B cell (primary cell): Measurements from ENCODE around the gene SPP1. TPM values are rescaled to one million over a fixed set of nuclear protein-coding genes. Genes with fewer than 3 reads are reported as not detected.

ENCODE experiments used
- ATAC-seq: fragments of 200-7000 bp; cut with Tn5 transposase; one replicate; pipeline ENCODE4 v1.10.0; 2021; ENCODE audit warnings: low read depth, mild to moderate bottlenecking, moderate number of reproducible peaks, moderate library complexity
- CTCF ChIA-PET: fragments of 350-600 bp; sonication (Branson Sonifier 250); formaldehyde crosslinking; loops from one replicate; lab custom pipeline; 2021; ENCODE audit warnings: antibody characterized with exemption, inconsistent platforms; lab: Charles Lee
- POLR2A ChIA-PET: fragments of 350-600 bp; sonication (Branson Sonifier 250); formaldehyde crosslinking; loops from one replicate; lab custom pipeline; 2021; ENCODE audit warnings: antibody characterized with exemption; lab: Charles Lee
- DNase-seq: peaks from one replicate; pipeline ENCODE4 v3.0.0; 2013
- H2AFZ ChIP-seq: 2 replicates; pipeline ENCODE4 v1.6.1; 2012; ENCODE audit warnings: mild to moderate bottlenecking, low read depth, low read length; ENCODE audit not compliant: insufficient read depth, poor library complexity, severe bottlenecking
- H3K27ac ChIP-seq, 2 donors: 1 replicate in 1 of 2; 2 replicates in 1 of 2; pipeline ENCODE4 v1.5.1; 2012 to 2013; ENCODE audit warnings: low read length in 2 of 2, mild to moderate bottlenecking in 2 of 2, moderate library complexity in 1 of 2
- H3K27me3 ChIP-seq, 4 experiments: fragments of 200-600 bp in 1 of 4; sonication (generic) in 1 of 4; replicated peaks in 1 of 4; 1 replicate in 2 of 4; 2 replicates in 2 of 4; pipeline versions ENCODE4 v1.6.1 to v1.7.0; 2013 to 2016; ENCODE audit warnings: low read length in 3 of 4, mild to moderate bottlenecking in 2 of 4, mixed read lengths in 1 of 4, moderate library complexity in 1 of 4; ENCODE audit not compliant: insufficient read depth in 4 of 4, control insufficient read depth in 3 of 4; ENCODE audit errors: control extremely low read depth in 1 of 4
- H3K36me3 ChIP-seq, 2 experiments: replicated peaks in 1 of 2; 1 replicate in 1 of 2; 2 replicates in 1 of 2; pipeline versions ENCODE4 v1.6.1 to v1.7.1; 2013; ENCODE audit warnings: low read length in 1 of 2; ENCODE audit not compliant: insufficient read depth in 2 of 2, control insufficient read depth in 1 of 2; ENCODE audit errors: control extremely low read depth in 1 of 2, extremely low read depth in 1 of 2
- H3K4me1 ChIP-seq, 2 donors: fragments of 200-600 bp in 1 of 2; sonication (generic) in 1 of 2; 1 replicate in 1 of 2; 2 replicates in 1 of 2; pipeline versions ENCODE4 v1.5.1 to v1.6.1; 2013 to 2017; ENCODE audit warnings: low read length in 2 of 2; ENCODE audit not compliant: control insufficient read depth in 2 of 2, insufficient read depth in 2 of 2
- H3K4me2 ChIP-seq: replicated peaks from 2 replicates; pipeline ENCODE3; 2012; ENCODE audit warnings: mild to moderate bottlenecking, low read depth, low read length; ENCODE audit not compliant: poor library complexity, severe bottlenecking
- H3K4me3 ChIP-seq, 5 experiments: fragments of 200-600 bp in 1 of 5; sonication (generic) in 1 of 5; 1 replicate in 3 of 5; 2 replicates in 2 of 5; pipeline versions ENCODE4 v1.5.1 to v1.7.0; 2011 to 2016; ENCODE audit warnings: low read length in 4 of 5, mild to moderate bottlenecking in 4 of 5, low read depth in 2 of 5, control low read depth in 1 of 5, moderate library complexity in 1 of 5; ENCODE audit not compliant: insufficient read depth in 1 of 5; ENCODE audit errors: control extremely low read depth in 1 of 5, extremely low read depth in 1 of 5
- H3K79me2 ChIP-seq: fragments of 200-600 bp; sonication (generic); one replicate; pipeline ENCODE4 v1.6.0; 2016; ENCODE audit warnings: low read length; ENCODE audit not compliant: control insufficient read depth, insufficient read depth
- H3K9ac ChIP-seq: fragments of 200-600 bp; sonication (generic); 2 replicates; pipeline ENCODE4 v1.6.1; 2017; ENCODE audit warnings: mild to moderate bottlenecking, low read length, moderate library complexity
- H3K9me3 ChIP-seq, 3 donors: one replicate each; pipeline versions ENCODE4 v1.6.1 to v1.7.1; 2013; ENCODE audit warnings: low read length in 2 of 3; ENCODE audit not compliant: control insufficient read depth in 2 of 3, insufficient read depth in 1 of 3; ENCODE audit errors: control extremely low read depth in 1 of 3
- H4K20me1 ChIP-seq: 2 replicates; pipeline ENCODE4 v1.6.0; 2012; ENCODE audit warnings: mild to moderate bottlenecking, low read length; ENCODE audit not compliant: insufficient read depth, control insufficient read depth, poor library complexity, severe bottlenecking
- H3K27ac Mint-ChIP-seq: one replicate; pipeline ENCODE4 v1.8.0; 2021; ENCODE audit warnings: mixed read lengths
- H3K27me3 Mint-ChIP-seq: one replicate; pipeline ENCODE4 v1.8.0; 2021; ENCODE audit warnings: mixed read lengths
- H3K4me1 Mint-ChIP-seq: one replicate; pipeline ENCODE4 v1.8.0; 2021; ENCODE audit warnings: mixed read lengths
- H3K4me3 Mint-ChIP-seq: one replicate; pipeline ENCODE4 v1.8.0; 2021; ENCODE audit warnings: mixed read lengths
- H3K9me3 Mint-ChIP-seq: one replicate; pipeline ENCODE4 v1.8.0; 2022; ENCODE audit warnings: mixed read lengths; ENCODE audit not compliant: insufficient read depth
- CTCF ChIP-seq: fragments of 200-600 bp; IDR thresholded peaks from one replicate; pipeline ENCODE4 v1.8.0; 2022; ENCODE audit warnings: antibody characterized with exemption, mild to moderate bottlenecking
- EZH2 ChIP-seq: IDR thresholded peaks from 2 replicates; pipeline ENCODE4 v1.6.1; 2012; ENCODE audit warnings: borderline replicate concordance, low read depth, mild to moderate bottlenecking, moderate library complexity, low read length; ENCODE audit not compliant: insufficient read depth, poor library complexity, severe bottlenecking
- WGBS: methylation state at CpG from one replicate; pipeline ENCODE4 v1.1.5; 2013; ENCODE audit warnings: missing lambda C conversion rate; ENCODE audit not compliant: insufficient coverage; 5-methylcytosine and 5-hydroxymethylcytosine counted together
- intact Hi-C: fragments of 100-400 bp; cut with micrococcal nuclease; formaldehyde crosslinking; loops from one replicate; pipeline ENCODE4 v1.10.0; 2022
- polyA plus RNA-seq: library from polyadenylated mRNA; depleted of rRNA; stranded (reverse); fragments of >200 nt; gene quantifications from 2 replicates; pipeline ENCODE4 v1.2.3, GENCODE V29; 2012
- total RNA-seq, 2 donors: library from RNA; stranded (reverse); fragments of 120-200 nt in 1 of 2; gene quantifications; 1 replicate in 1 of 2; 2 replicates in 1 of 2; pipeline versions ENCODE4 v1.2.3 to v1.2.4, GENCODE V29; 2013 to 2022

Gene SPP1
- total and polyA plus RNA-seq, 2 donors (not counting 1 experiment from before 2014, with no cell fraction given) = not detected

- Histone ChIP-seq H2AFZ (peak overlapping the region; percentile 72), H3K9me3 (peaks cover 0 to 3% (median 3%) of the 10 kb centered on the region in 3 donors), H3K9ac (peak overlapping the region; percentile 61), H3K4me3 (peak overlapping the region in 3 of 5 experiments; percentile 51 to 68 (median 68)), H3K36me3 (no peaks in the 10 kb centered on the region), H3K27ac (no peak overlapping the region), H4K20me1 (no peaks in the 10 kb centered on the region), H3K4me2 (peak overlapping the region; percentile 90), H3K79me2 (peaks cover 9% of the 10 kb centered on the region), H3K4me1 (peaks cover 14 to 15% of the 10 kb centered on the region in 2 donors), H3K27me3 (peaks cover 0 to 8% (median 0%) of the 10 kb centered on the region in 4 experiments)
- no peak for TF ChIP-seq EZH2
- TF ChIP-seq CTCF = no peak
- WGBS = 0% methylated on average over 2 of the region's 5 CpGs
- Mint-ChIP-seq H3K27me3 (peaks cover 5% of the 10 kb centered on the region), H3K9me3 (no peaks in the 10 kb centered on the region), H3K4me1 (peaks cover 32% of the 10 kb centered on the region), H3K4me3 (peak overlapping the region; percentile 93), H3K27ac (peak overlapping the region; percentile 48)
- DNase-seq (peak; percentile 8), ATAC-seq (no peak)
- intact Hi-C loops = no loop called here
- POLR2A ChIA-PET = no interaction called here
- CTCF ChIA-PET = no interaction called here
Observed at GRCh38 chr4:88008743-88009171, 33.2 kb downstream of the SPP1 start.

DNA sequence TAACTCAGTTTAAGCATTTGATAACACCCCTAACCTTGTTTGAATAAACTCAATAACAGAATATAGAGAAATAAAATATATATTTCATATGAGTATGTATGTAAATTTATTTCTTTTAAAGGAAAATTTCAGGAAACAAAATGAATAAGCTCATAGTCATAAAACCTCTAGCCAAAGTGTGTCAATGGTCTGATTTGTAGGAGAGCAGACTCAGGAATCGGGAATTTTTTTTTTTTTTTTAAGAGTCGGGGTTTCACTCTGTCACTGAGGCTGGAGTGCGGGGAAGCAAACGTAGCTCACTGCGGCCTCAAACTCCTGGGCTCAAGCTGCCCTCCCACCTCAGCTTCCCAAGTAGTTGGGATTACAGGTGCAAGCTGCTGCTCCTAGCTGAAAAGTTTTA, 34.4 kb downstream of the SPP1 start:
- Histone ChIP-seq H2AFZ (no peak overlapping the region), H3K4me1 (peaks cover 14 to 15% of the 10 kb centered on the region in 2 donors), H3K9ac (no peak overlapping the region), H3K79me2 (peaks cover 10% of the 10 kb centered on the region), H4K20me1 (no peaks in the 10 kb centered on the region), H3K27ac (no peak overlapping the region), H3K4me3 (no peak overlapping the region), H3K4me2 (no peak overlapping the region), H3K36me3 (no peaks in the 10 kb centered on the region), H3K27me3 (peaks cover 0 to 8% (median 0%) of the 10 kb centered on the region in 4 experiments), H3K9me3 (peaks cover 0 to 3% (median 0%) of the 10 kb centered on the region in 3 donors)
- no peaks in the 10 kb centered on the region for H3K9me3 Mint-ChIP-seq
- H3K4me3 Mint-ChIP-seq = no peak overlapping the region
- no peak for ATAC-seq
- POLR2A ChIA-PET = no interaction called here
- H3K4me1 Mint-ChIP-seq = peaks cover 35% of the 10 kb centered on the region
- no peak for DNase-seq
- peaks cover 5% of the 10 kb centered on the region for H3K27me3 Mint-ChIP-seq
- CTCF ChIA-PET = interaction anchor here (0.6 to 1.2 kb wide), 2 partner anchors 23 to 1046 kb away, joined by 4 to 5 read pairs; no protein-coding TSS in a partner anchor
- intact Hi-C loops = no loop called here
- 100% methylated on average over 1 of the region's 5 CpGs for WGBS
- H3K27ac Mint-ChIP-seq = no peak overlapping the region
- TF ChIP-seq CTCF = no peak
- TF ChIP-seq EZH2 = no peak
